Lower lobe of right lung (tissue), 2 donors: ENCODE measurements around the gene TMSB15A. TPM values are rescaled to one million over a fixed set of nuclear protein-coding genes. Genes with fewer than 3 reads are reported as not detected.
"Not testable (repeated sequence)": the region's sequence is repeated elsewhere in the genome, so short reads cannot be mapped to it uniquely, and the experiment has no call there.

Experiments
- ATAC-seq, 2 donors: fragments of 200-7000 bp; cut with Tn5 transposase; one replicate each; pipeline ENCODE4 v1.9.1; 2020 to 2022; ENCODE audit warnings: mild to moderate bottlenecking in 2 of 2, moderate library complexity in 2 of 2
- DNase-seq: peaks from one replicate; pipeline ENCODE4 v3.0.0-alpha.2; 2020
- H3K27ac ChIP-seq: fragments of 200-600 bp; one replicate; pipeline ENCODE4 v1.8.0; 2022
- H3K27me3 ChIP-seq: fragments of 200-600 bp; one replicate; pipeline ENCODE4 v1.8.0; 2022; ENCODE audit warnings: low read depth
- H3K36me3 ChIP-seq: fragments of 200-600 bp; one replicate; pipeline ENCODE4 v1.8.0; 2022; ENCODE audit warnings: mild to moderate bottlenecking
- H3K4me1 ChIP-seq: fragments of 200-600 bp; one replicate; pipeline ENCODE4 v1.8.0; 2022
- H3K4me3 ChIP-seq: fragments of 200-600 bp; one replicate; pipeline ENCODE4 v1.8.0; 2022; ENCODE audit warnings: mild to moderate bottlenecking
- H3K9me3 ChIP-seq: fragments of 200-600 bp; one replicate; pipeline ENCODE4 v1.8.0; 2022
- intact Hi-C: fragments of 100-400 bp; cut with DNase I; formaldehyde crosslinking; loops from one replicate; pipeline ENCODE4 v1.11.0; 2022
- total RNA-seq: library from RNA; stranded (reverse); fragmentation: NEBNext Ultra II Directional; extraction: Animal tissue kit (Norgen Biotek cat#: 25700); gene quantifications from one replicate; pipeline ENCODE4 v1.2.1, GENCODE V29; 2021
- TF ChIP-seq, protein P1 (sequence below): fragments of 200-600 bp; IDR thresholded peaks from one replicate; pipeline ENCODE4 v1.8.0; 2022; ENCODE audit warnings: antibody characterized with exemption, mild to moderate bottlenecking
- donor health status: DM: no; HTN: yes; CAD: no; lungs with severe emphysema.

Gene TMSB15A
- total RNA-seq, 1 donor from 2014 or later: 1.8 TPM

DNA sequence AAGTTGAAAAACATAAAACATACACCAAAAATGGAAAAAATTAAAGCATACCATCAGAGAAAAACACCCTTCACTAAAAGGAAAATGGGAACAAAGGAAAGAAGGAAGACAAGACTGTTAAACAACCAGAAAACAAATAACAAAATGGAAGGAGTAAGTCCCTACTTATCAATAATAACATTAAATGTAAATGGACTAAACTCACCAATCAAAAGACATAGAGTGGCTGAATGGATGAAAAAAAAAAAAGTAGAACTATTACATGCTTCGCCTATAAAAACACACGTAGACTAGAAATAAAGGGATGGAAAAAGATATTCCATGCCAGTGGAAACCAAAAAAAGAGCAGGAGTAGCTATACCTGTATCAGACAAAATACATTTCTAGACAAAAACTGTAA, 19.4 kb upstream of the TMSB15A start:
- no peaks in the 10 kb centered on the region for H3K27me3 ChIP-seq
- H3K4me3 ChIP-seq: no peak overlapping the region
- no peak overlapping the region for H3K27ac ChIP-seq
- DNase-seq: no peak
- TF ChIP-seq, protein P1, sequence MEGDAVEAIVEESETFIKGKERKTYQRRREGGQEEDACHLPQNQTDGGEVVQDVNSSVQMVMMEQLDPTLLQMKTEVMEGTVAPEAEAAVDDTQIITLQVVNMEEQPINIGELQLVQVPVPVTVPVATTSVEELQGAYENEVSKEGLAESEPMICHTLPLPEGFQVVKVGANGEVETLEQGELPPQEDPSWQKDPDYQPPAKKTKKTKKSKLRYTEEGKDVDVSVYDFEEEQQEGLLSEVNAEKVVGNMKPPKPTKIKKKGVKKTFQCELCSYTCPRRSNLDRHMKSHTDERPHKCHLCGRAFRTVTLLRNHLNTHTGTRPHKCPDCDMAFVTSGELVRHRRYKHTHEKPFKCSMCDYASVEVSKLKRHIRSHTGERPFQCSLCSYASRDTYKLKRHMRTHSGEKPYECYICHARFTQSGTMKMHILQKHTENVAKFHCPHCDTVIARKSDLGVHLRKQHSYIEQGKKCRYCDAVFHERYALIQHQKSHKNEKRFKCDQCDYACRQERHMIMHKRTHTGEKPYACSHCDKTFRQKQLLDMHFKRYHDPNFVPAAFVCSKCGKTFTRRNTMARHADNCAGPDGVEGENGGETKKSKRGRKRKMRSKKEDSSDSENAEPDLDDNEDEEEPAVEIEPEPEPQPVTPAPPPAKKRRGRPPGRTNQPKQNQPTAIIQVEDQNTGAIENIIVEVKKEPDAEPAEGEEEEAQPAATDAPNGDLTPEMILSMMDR: no peak
- H3K4me1 ChIP-seq: no peaks in the 10 kb centered on the region
- H3K36me3 ChIP-seq: no peaks in the 10 kb centered on the region
- intact Hi-C loops: no loop called here
- no peaks in the 10 kb centered on the region for H3K9me3 ChIP-seq
- ATAC-seq: no peak

DNA sequence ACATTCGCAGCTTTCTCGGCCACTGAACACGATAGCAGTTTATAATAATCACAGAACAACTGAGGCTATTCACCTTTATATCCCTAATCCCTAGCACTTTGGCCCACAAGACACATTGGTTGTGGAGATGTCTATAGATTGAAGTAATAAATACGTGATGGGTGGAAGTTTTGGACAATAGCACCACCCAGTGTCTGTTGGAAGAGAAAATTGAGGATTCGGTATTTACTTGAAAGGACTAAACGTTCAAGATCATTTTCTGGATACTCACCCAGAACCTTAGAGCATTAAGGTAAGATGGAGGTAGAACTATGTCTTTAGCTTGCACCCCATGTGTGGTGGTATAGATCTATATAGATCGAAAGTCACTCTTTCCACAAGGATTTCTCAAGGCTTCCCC, 787 bp upstream of the TMSB15A start:
- Histone ChIP-seq H3K4me3 (no peak overlapping the region), H3K36me3 (no peaks in the 10 kb centered on the region), H3K27me3 (no peaks in the 10 kb centered on the region), H3K4me1 (no peaks in the 10 kb centered on the region), H3K9me3 (no peaks in the 10 kb centered on the region), H3K27ac (no peak overlapping the region)
- intact Hi-C loops: no loop called here
- DNase-seq (no peak), ATAC-seq (no peak)
- TF ChIP-seq, protein P1: peak; percentile 13

- TF ChIP-seq, protein P1: no peak
- no peaks in the 10 kb centered on the region for H3K4me1 ChIP-seq
- ATAC-seq: no peak
- intact Hi-C loops: no loop called here
- H3K9me3 ChIP-seq: no peaks in the 10 kb centered on the region
- no peak overlapping the region for H3K27ac ChIP-seq
- H3K4me3 ChIP-seq: no peak overlapping the region
- no peaks in the 10 kb centered on the region for H3K36me3 ChIP-seq
- no peaks in the 10 kb centered on the region for H3K27me3 ChIP-seq
- no peak for DNase-seq
These were observed 2.0 kb downstream of the TMSB15A start for GRCh38 chrX:102514536-102514935.

- DNase-seq (no peak), ATAC-seq (no peak)
- H3K4me3 ChIP-seq: no peak overlapping the region
- TF ChIP-seq, protein P1: no peak
- no peaks in the 10 kb centered on the region for H3K9me3 ChIP-seq
- H3K4me1 ChIP-seq: no peaks in the 10 kb centered on the region
- no peaks in the 10 kb centered on the region for H3K27me3 ChIP-seq
- H3K36me3 ChIP-seq: no peaks in the 10 kb centered on the region
- intact Hi-C loops: no loop called here
- H3K27ac ChIP-seq: no peak overlapping the region
These were observed 17.8 kb downstream of the TMSB15A start for GRCh38 chrX:102498732-102499131.

DNA sequence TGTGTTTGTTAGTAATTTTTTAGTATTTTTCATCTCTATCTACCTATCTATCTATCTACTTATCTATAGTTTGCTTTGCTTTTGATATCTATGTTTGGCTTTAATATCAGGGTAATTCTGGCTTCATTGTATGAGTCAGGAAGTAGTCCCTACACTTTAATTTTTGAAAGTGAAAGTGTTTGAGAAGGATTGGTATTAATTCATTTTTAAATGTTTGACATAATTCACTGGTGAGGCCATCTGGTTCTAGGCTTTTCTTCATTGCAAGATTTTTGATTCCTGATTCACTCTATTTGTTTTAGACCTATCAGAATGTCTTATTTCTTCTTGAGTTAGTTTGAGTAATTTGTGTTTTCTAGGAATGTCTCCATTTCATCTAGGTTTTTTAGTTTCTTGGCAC, 24.8 kb downstream of the TMSB15A start:
- Histone ChIP-seq H3K9me3 (no peaks in the 10 kb centered on the region), H3K4me3 (no peak overlapping the region), H3K27me3 (no peaks in the 10 kb centered on the region), H3K27ac (no peak overlapping the region), H3K4me1 (no peaks in the 10 kb centered on the region), H3K36me3 (no peaks in the 10 kb centered on the region)
- ATAC-seq (no peak), DNase-seq (no peak)
- intact Hi-C loops: no loop called here
- TF ChIP-seq, protein P1: no peak

GRCh38 chrX:102478765-102479164, 37.8 kb downstream of the TMSB15A start:
- H3K9me3 ChIP-seq, H3K36me3 ChIP-seq, H3K4me3 ChIP-seq, H3K4me1 ChIP-seq, H3K27me3 ChIP-seq, intact Hi-C loops, ATAC-seq, H3K27ac ChIP-seq, DNase-seq: not testable (repeated sequence)

DNA sequence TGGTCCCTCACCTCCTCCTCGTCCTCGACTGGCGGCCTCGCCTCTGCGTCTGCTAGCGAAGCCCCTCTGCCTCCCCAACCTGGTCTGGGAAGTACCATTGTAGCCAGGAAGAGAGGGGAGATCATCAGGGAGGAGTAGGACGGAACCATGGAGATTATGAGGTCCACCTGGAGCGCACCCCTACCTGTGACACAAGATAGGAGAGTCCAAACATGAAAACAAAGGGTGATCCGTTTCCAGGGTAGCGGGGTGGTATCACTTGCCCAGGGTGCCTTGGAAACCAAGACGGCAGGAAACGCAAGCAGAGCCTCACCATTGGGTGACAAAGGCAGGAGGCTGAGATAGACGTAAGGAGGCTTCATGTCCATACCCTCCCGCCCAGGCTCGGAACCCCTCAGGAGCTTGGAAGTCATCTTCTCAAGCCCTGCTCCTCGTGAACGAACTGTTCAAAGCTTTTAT, 44.7 kb downstream of the TMSB15A start, which contains the start of gene TCP11X2:
Gene TCP11X2, minus strand, starts transcription at position 51 of the 459 bp plus-strand sequence.
- H3K9me3 ChIP-seq, ATAC-seq, H3K4me3 ChIP-seq, H3K27ac ChIP-seq, intact Hi-C loops, DNase-seq, H3K36me3 ChIP-seq, H3K4me1 ChIP-seq, H3K27me3 ChIP-seq: not testable (repeated sequence)

GRCh38 chrX:102470215-102470614, 46.3 kb downstream of the TMSB15A start:
- H3K4me1 ChIP-seq, H3K4me3 ChIP-seq, intact Hi-C loops, H3K27me3 ChIP-seq, H3K9me3 ChIP-seq, H3K27ac ChIP-seq, ATAC-seq, H3K36me3 ChIP-seq, DNase-seq: not testable (repeated sequence)
